Activated naive CD8-positive, alpha-beta T cell treated with anti-CD3 and anti-CD28 coated beads, Interleukin-2, amount 10 ng/mL, durations not matched to agents 7 days and 5 days (primary cell): ENCODE measurements around the gene SETX. TPM values are rescaled to one million over a fixed set of nuclear protein-coding genes. Genes with fewer than 3 reads are reported as not detected.

Experiments used
- ATAC-seq: fragments of 150-1000 bp; cut with Tn5 transposase; one replicate; pipeline ENCODE4 v1.10.0; 2021; ENCODE audit warnings: low read depth, moderate library complexity
- POLR2A ChIA-PET: fragments of 350-600 bp; sonication (Branson Sonifier 250); formaldehyde crosslinking; loops from one replicate; lab custom pipeline; 2021; ENCODE audit warnings: antibody characterized with exemption; lab: Charles Lee
- DNase-seq: peaks from one replicate; pipeline ENCODE4 v3.0.0; 2021
- H3K27ac Mint-ChIP-seq: one replicate; pipeline ENCODE4 v1.8.0; 2022; ENCODE audit warnings: mild to moderate bottlenecking, mixed read lengths
- H3K27me3 Mint-ChIP-seq: one replicate; pipeline ENCODE4 v1.8.0; 2022; ENCODE audit warnings: mild to moderate bottlenecking, moderate library complexity, mixed read lengths
- H3K36me3 Mint-ChIP-seq: one replicate; pipeline ENCODE4 v1.8.0; 2021; ENCODE audit warnings: mild to moderate bottlenecking, mixed read lengths
- H3K4me1 Mint-ChIP-seq: one replicate; pipeline ENCODE4 v1.8.0; 2021; ENCODE audit warnings: mixed read lengths
- H3K4me3 Mint-ChIP-seq: one replicate; pipeline ENCODE4 v1.8.0; 2022; ENCODE audit warnings: mild to moderate bottlenecking, moderate library complexity, mixed read lengths
- H3K9me3 Mint-ChIP-seq: one replicate; pipeline ENCODE4 v1.8.0; 2021; ENCODE audit warnings: mixed read lengths
- total RNA-seq, 2 experiments: library from RNA; stranded (reverse); gene quantifications; one replicate each; pipeline ENCODE4 v1.2.3, GENCODE V29; 2021

Gene SETX
- total RNA-seq, 2 experiments from 2014 or later, result 64.0 to 69.4 TPM

GRCh38 chr9:132341177-132341840, 13.5 kb downstream of the SETX start:
- Mint-ChIP-seq H3K4me3 (no peak overlapping the region), H3K9me3 (no peaks in the 10 kb centered on the region), H3K4me1 (peaks cover 13% of the 10 kb centered on the region), H3K36me3 (peaks cover 44% of the 10 kb centered on the region), H3K27ac (no peak overlapping the region), H3K27me3 (no peaks in the 10 kb centered on the region)
- POLR2A ChIA-PET, result no interaction called here
- no peak for DNase-seq
- no peak for ATAC-seq

- Mint-ChIP-seq H3K27me3 (no peaks in the 10 kb centered on the region), H3K27ac (no peak overlapping the region), H3K36me3 (peaks cover 73% of the 10 kb centered on the region), H3K4me3 (no peak overlapping the region), H3K9me3 (peaks cover 2% of the 10 kb centered on the region), H3K4me1 (peaks cover 8% of the 10 kb centered on the region)
- ATAC-seq (no peak), DNase-seq (no peak)
- POLR2A ChIA-PET, result no interaction called here
Measured at GRCh38 chr9:132334364-132334763, 20.4 kb downstream of the SETX start.

GRCh38 chr9:132333556-132333955, 21.2 kb downstream of the SETX start:
- Mint-ChIP-seq H3K36me3 (peaks cover 77% of the 10 kb centered on the region), H3K27ac (no peak overlapping the region), H3K4me1 (peaks cover 8% of the 10 kb centered on the region), H3K4me3 (no peak overlapping the region), H3K9me3 (peaks cover 2% of the 10 kb centered on the region), H3K27me3 (no peaks in the 10 kb centered on the region)
- no peak for ATAC-seq
- DNase-seq, result no peak
- POLR2A ChIA-PET, result no interaction called here

GRCh38 chr9:132328580-132328979, 26.2 kb downstream of the SETX start:
- POLR2A ChIA-PET, result no interaction called here
- peaks cover 7% of the 10 kb centered on the region for H3K4me1 Mint-ChIP-seq

GRCh38 chr9:132327537-132327936, 27.2 kb downstream of the SETX start:
- Mint-ChIP-seq H3K4me3 (no peak overlapping the region), H3K4me1 (peaks cover 9% of the 10 kb centered on the region), H3K36me3 (peaks cover 81% of the 10 kb centered on the region), H3K9me3 (peaks cover 2% of the 10 kb centered on the region), H3K27ac (no peak overlapping the region), H3K27me3 (no peaks in the 10 kb centered on the region)
- DNase-seq, result no peak
- no peak for ATAC-seq
- POLR2A ChIA-PET, result no interaction called here

More at GRCh38 chr9:132328580-132328979, 26.2 kb downstream of the SETX start:
- peaks cover 2% of the 10 kb centered on the region for H3K9me3 Mint-ChIP-seq
- DNase-seq (no peak), ATAC-seq (no peak)
- H3K4me3 Mint-ChIP-seq, result no peak overlapping the region
- no peaks in the 10 kb centered on the region for H3K27me3 Mint-ChIP-seq
- H3K36me3 Mint-ChIP-seq, result peaks cover 80% of the 10 kb centered on the region
- no peak overlapping the region for H3K27ac Mint-ChIP-seq

GRCh38 chr9:132324425-132324824, 30.4 kb downstream of the SETX start:
- H3K27ac Mint-ChIP-seq, result no peak overlapping the region
- H3K9me3 Mint-ChIP-seq, result no peaks in the 10 kb centered on the region
- H3K4me3 Mint-ChIP-seq, result no peak overlapping the region
- DNase-seq (no peak), ATAC-seq (no peak)
- H3K36me3 Mint-ChIP-seq, result peaks cover 67% of the 10 kb centered on the region
- H3K27me3 Mint-ChIP-seq, result no peaks in the 10 kb centered on the region
- H3K4me1 Mint-ChIP-seq, result peaks cover 22% of the 10 kb centered on the region
- POLR2A ChIA-PET, result no interaction called here

GRCh38 chr9:132319421-132320110, 35.2 kb downstream of the SETX start:
- POLR2A ChIA-PET, result interaction anchor here (0.6 kb wide), 1 partner anchor 16 kb away, joined by 8 read pairs; no protein-coding TSS in a partner anchor
- no peak overlapping the region for H3K4me3 Mint-ChIP-seq
- H3K27me3 Mint-ChIP-seq, result no peaks in the 10 kb centered on the region
- peaks cover 27% of the 10 kb centered on the region for H3K4me1 Mint-ChIP-seq
- H3K36me3 Mint-ChIP-seq, result peaks cover 39% of the 10 kb centered on the region
- ATAC-seq (no peak), DNase-seq (no peak)
- H3K27ac Mint-ChIP-seq, result peak overlapping the region; percentile 52
- no peaks in the 10 kb centered on the region for H3K9me3 Mint-ChIP-seq

- H3K27me3 Mint-ChIP-seq, result no peaks in the 10 kb centered on the region
- no peak for DNase-seq
- H3K27ac Mint-ChIP-seq, result no peak overlapping the region
- POLR2A ChIA-PET, result no interaction called here
- no peak overlapping the region for H3K4me3 Mint-ChIP-seq
- ATAC-seq, result no peak
- H3K4me1 Mint-ChIP-seq, result peaks cover 9% of the 10 kb centered on the region
- peaks cover 43% of the 10 kb centered on the region for H3K36me3 Mint-ChIP-seq
- H3K9me3 Mint-ChIP-seq, result no peaks in the 10 kb centered on the region
Measured at GRCh38 chr9:132312873-132313272, 41.9 kb downstream of the SETX start.

- H3K9me3 Mint-ChIP-seq, result no peaks in the 10 kb centered on the region
- DNase-seq (no peak), ATAC-seq (no peak)
- peaks cover 9% of the 10 kb centered on the region for H3K4me1 Mint-ChIP-seq
- no peaks in the 10 kb centered on the region for H3K27me3 Mint-ChIP-seq
- H3K36me3 Mint-ChIP-seq, result peaks cover 46% of the 10 kb centered on the region
- H3K4me3 Mint-ChIP-seq, result no peak overlapping the region
- no peak overlapping the region for H3K27ac Mint-ChIP-seq
- POLR2A ChIA-PET, result no interaction called here
Measured at GRCh38 chr9:132312426-132312825, 42.4 kb downstream of the SETX start.

- no peak overlapping the region for H3K27ac Mint-ChIP-seq
- H3K27me3 Mint-ChIP-seq, result no peaks in the 10 kb centered on the region
- H3K4me1 Mint-ChIP-seq, result peaks cover 9% of the 10 kb centered on the region
- POLR2A ChIA-PET, result no interaction called here
- peaks cover 46% of the 10 kb centered on the region for H3K36me3 Mint-ChIP-seq
- DNase-seq (no peak), ATAC-seq (no peak)
- H3K4me3 Mint-ChIP-seq, result no peak overlapping the region
- no peaks in the 10 kb centered on the region for H3K9me3 Mint-ChIP-seq
Measured at GRCh38 chr9:132311978-132312377, 42.8 kb downstream of the SETX start.

GRCh38 chr9:132309056-132309455, 45.7 kb downstream of the SETX start:
- DNase-seq (no peak), ATAC-seq (no peak)
- Mint-ChIP-seq H3K36me3 (peaks cover 51% of the 10 kb centered on the region), H3K9me3 (no peaks in the 10 kb centered on the region), H3K27ac (no peak overlapping the region), H3K4me1 (peaks cover 11% of the 10 kb centered on the region), H3K4me3 (no peak overlapping the region), H3K27me3 (no peaks in the 10 kb centered on the region)
- POLR2A ChIA-PET, result no interaction called here

- peaks cover 37% of the 10 kb centered on the region for H3K36me3 Mint-ChIP-seq
- no peaks in the 10 kb centered on the region for H3K27me3 Mint-ChIP-seq
- DNase-seq (no peak), ATAC-seq (no peak)
- POLR2A ChIA-PET, result no interaction called here
- H3K4me1 Mint-ChIP-seq, result peaks cover 14% of the 10 kb centered on the region
- no peak overlapping the region for H3K4me3 Mint-ChIP-seq
- H3K9me3 Mint-ChIP-seq, result no peaks in the 10 kb centered on the region
- no peak overlapping the region for H3K27ac Mint-ChIP-seq
Measured at GRCh38 chr9:132301521-132301920, 53.3 kb downstream of the SETX start.

GRCh38 chr9:132299221-132299620, 55.6 kb downstream of the SETX start:
- Mint-ChIP-seq H3K9me3 (no peaks in the 10 kb centered on the region), H3K27me3 (no peaks in the 10 kb centered on the region), H3K36me3 (peaks cover 42% of the 10 kb centered on the region), H3K4me1 (peaks cover 17% of the 10 kb centered on the region), H3K4me3 (no peak overlapping the region), H3K27ac (peak overlapping the region; percentile 49)
- POLR2A ChIA-PET, result no interaction called here
- no peak for ATAC-seq
- no peak for DNase-seq

GRCh38 chr9:132295181-132295580, 59.6 kb downstream of the SETX start:
- no peak overlapping the region for H3K4me3 Mint-ChIP-seq

More at GRCh38 chr9:132295181-132295580, 59.6 kb downstream of the SETX start:
- no peak for DNase-seq
- Mint-ChIP-seq H3K4me1 (peaks cover 26% of the 10 kb centered on the region), H3K36me3 (peaks cover 39% of the 10 kb centered on the region), H3K27me3 (no peaks in the 10 kb centered on the region), H3K27ac (peak overlapping the region; percentile 54), H3K9me3 (no peaks in the 10 kb centered on the region)
- ATAC-seq, result no peak
- POLR2A ChIA-PET, result interaction anchor here (0.7 kb wide), 1 partner anchor 9 kb away, joined by 3 read pairs; no protein-coding TSS in a partner anchor
